Neural cell (in vitro differentiated cells): ENCODE data around the gene IPO13. TPM values are rescaled to one million over a fixed set of nuclear protein-coding genes. Genes with fewer than 3 reads are reported as not detected.
A peak's percentile ranks its signal among the peaks of the same experiment; 100 is the strongest.

ENCODE experiments used
- H2AFZ ChIP-seq: fragments of 200-600, 300-800 bp; sonication (generic), shearing (Covaris generic); 2 replicates; pipeline ENCODE4 v1.6.0; 2014; ENCODE audit warnings: low read depth, mild to moderate bottlenecking, antibody characterized with exemption, low read length, moderate library complexity
- H3F3A ChIP-seq: fragments of 200-600 bp; shearing (Covaris generic); 2 replicates; pipeline ENCODE4 v1.6.1; 2016; ENCODE audit warnings: mild to moderate bottlenecking, moderate library complexity, mixed read lengths, antibody characterized with exemption, low read length; ENCODE audit not compliant: insufficient read depth, poor library complexity, severe bottlenecking
- H3K27ac ChIP-seq: fragments of 200-600, 300-800 bp; sonication (generic), shearing (Covaris generic); 2 replicates; pipeline ENCODE4 v1.5.1; 2014; ENCODE audit warnings: mild to moderate bottlenecking, low read length, moderate library complexity
- H3K27me3 ChIP-seq: fragments of 300-800, 200-600 bp; sonication (generic), shearing (Covaris generic); 2 replicates; pipeline ENCODE4 v1.6.0; 2014; ENCODE audit warnings: mild to moderate bottlenecking, low read depth, low read length, moderate library complexity; ENCODE audit not compliant: insufficient read depth
- H3K36me3 ChIP-seq: fragments of 300-800, 200-600 bp; sonication (generic), shearing (Covaris generic); 2 replicates; pipeline ENCODE4 v1.5.1; 2014; ENCODE audit warnings: mild to moderate bottlenecking, antibody characterized with exemption, low read length, moderate library complexity; ENCODE audit not compliant: insufficient read depth
- H3K4me2 ChIP-seq: fragments of 300-800, 200-600 bp; sonication (generic), shearing (Covaris generic); 2 replicates; pipeline ENCODE4 v1.6.0; 2014; ENCODE audit warnings: mild to moderate bottlenecking, low read length
- H3K4me3 ChIP-seq: fragments of 300-800, 200-600 bp; sonication (generic), shearing (Covaris generic); 2 replicates; pipeline ENCODE4 v1.5.1; 2014; ENCODE audit warnings: mild to moderate bottlenecking, low read length, moderate library complexity
- H3K79me2 ChIP-seq: fragments of 200-600 bp; shearing (Covaris generic); replicated peaks from 2 replicates; pipeline ENCODE4 v1.6.0; 2014; ENCODE audit warnings: mild to moderate bottlenecking, low read length, moderate library complexity; ENCODE audit not compliant: insufficient read depth
- H3K9ac ChIP-seq: fragments of 300-800, 200-600 bp; sonication (generic), shearing (Covaris generic); 2 replicates; pipeline ENCODE4 v1.6.1; 2016; ENCODE audit warnings: mild to moderate bottlenecking, low read length, mixed read lengths
- H3K9me2 ChIP-seq: fragments of 200-600 bp; shearing (Covaris generic); 2 replicates; pipeline ENCODE4 v1.6.1; 2016; ENCODE audit warnings: mild to moderate bottlenecking, low read length, mixed read lengths; ENCODE audit not compliant: insufficient read depth
- H3K9me3 ChIP-seq: fragments of 200-600, 300-800 bp; sonication (generic), shearing (Covaris generic); 2 replicates; pipeline ENCODE4 v1.6.1; 2016; ENCODE audit warnings: mild to moderate bottlenecking, mixed run types, low read length, moderate library complexity, mixed read lengths
- H4K20me1 ChIP-seq: fragments of 200-600 bp; shearing (Covaris generic); 2 replicates; pipeline ENCODE4 v1.6.1; 2016; ENCODE audit warnings: mild to moderate bottlenecking, mixed run types; ENCODE audit not compliant: insufficient read depth
- CTCF ChIP-seq: fragments of 450-650 bp; IDR thresholded peaks from 2 replicates; pipeline ENCODE4 v1.5.1; 2014; ENCODE audit warnings: antibody characterized with exemption, mild to moderate bottlenecking, moderate library complexity; ENCODE audit not compliant: poor library complexity, severe bottlenecking
- EP300 ChIP-seq: fragments of 450-650 bp; conservative IDR thresholded peaks from 2 replicates; pipeline ENCODE4 v1.6.1; 2014; ENCODE audit warnings: antibody characterized with exemption, mild to moderate bottlenecking, moderate library complexity; ENCODE audit not compliant: poor library complexity, severe bottlenecking
- EZH2 ChIP-seq: fragments of 200-600, 300-800 bp; shearing (Covaris generic), sonication (generic); IDR thresholded peaks from 2 replicates; pipeline ENCODE4 v1.6.1; 2014; ENCODE audit warnings: antibody characterized with exemption, low read length, borderline replicate concordance, mild to moderate bottlenecking; ENCODE audit not compliant: insufficient read depth, poor library complexity, severe bottlenecking
- MXI1 ChIP-seq: fragments of 450-650 bp; conservative IDR thresholded peaks from 2 replicates; pipeline ENCODE4 v1.6.1; 2014; ENCODE audit warnings: antibody characterized with exemption, mild to moderate bottlenecking; ENCODE audit not compliant: poor library complexity, severe bottlenecking
- POLR2AphosphoS5 ChIP-seq: IDR thresholded peaks from 2 replicates; pipeline ENCODE4 v1.6.1; 2012
- RAD21 ChIP-seq: fragments of 450-650 bp; conservative IDR thresholded peaks from 2 replicates; pipeline ENCODE4 v1.6.1; 2014; ENCODE audit warnings: antibody characterized with exemption, mild to moderate bottlenecking, moderate library complexity
- REST ChIP-seq: IDR thresholded peaks from 2 replicates; pipeline ENCODE4 v1.6.1; 2012; ENCODE audit warnings: borderline replicate concordance
- SMC3 ChIP-seq: fragments of 450-650 bp; conservative IDR thresholded peaks from 2 replicates; pipeline ENCODE4 v1.6.1; 2014; ENCODE audit warnings: antibody characterized with exemption, mild to moderate bottlenecking, moderate library complexity; ENCODE audit not compliant: poor library complexity
- TAF1 ChIP-seq: IDR thresholded peaks from 2 replicates; pipeline ENCODE4 v1.6.1; 2012; ENCODE audit warnings: low read depth
- polyA plus RNA-seq: library from polyadenylated mRNA; depleted of rRNA; stranded (reverse); fragments of >200 nt; gene quantifications from 2 replicates; pipeline ENCODE4 v1.2.3, GENCODE V29; 2014

Gene IPO13
- polyA plus RNA-seq, 1 donor from 2014 or later: 29.8 TPM

- TF ChIP-seq EZH2 (no peak), REST (no peak), MXI1 (no peak), POLR2AphosphoS5 (no peak), TAF1 (no peak), SMC3 (no peak), CTCF (no peak)
- Histone ChIP-seq H3K27me3 (no peaks in the 10 kb centered on the region), H3K9me2 (no peaks in the 10 kb centered on the region), H4K20me1 (no peaks in the 10 kb centered on the region), H3K4me3 (no peak overlapping the region), H3K36me3 (no peaks in the 10 kb centered on the region), H3K9ac (peak overlapping the region; percentile 1), H3F3A (no peaks in the 10 kb centered on the region), H3K27ac (no peak overlapping the region), H3K9me3 (no peaks in the 10 kb centered on the region), H3K79me2 (no peaks in the 10 kb centered on the region), H2AFZ (no peak overlapping the region), H3K4me2 (no peak overlapping the region)
Observed at GRCh38 chr1:43995984-43996732, 49.4 kb downstream of the IPO13 start.

GRCh38 chr1:43996733-43997115 lies 50.0 kb downstream of the IPO13 start:
- Histone ChIP-seq H4K20me1 (no peaks in the 10 kb centered on the region), H3K36me3 (no peaks in the 10 kb centered on the region), H3K9me2 (no peaks in the 10 kb centered on the region), H3K9ac (peak overlapping the region; percentile 1), H3K79me2 (no peaks in the 10 kb centered on the region), H2AFZ (no peak overlapping the region), H3K4me3 (no peak overlapping the region), H3K9me3 (no peaks in the 10 kb centered on the region), H3K27me3 (no peaks in the 10 kb centered on the region), H3K4me2 (no peak overlapping the region), H3K27ac (no peak overlapping the region), H3F3A (no peaks in the 10 kb centered on the region)
- no peak for TF ChIP-seq POLR2AphosphoS5
- no peak for TF ChIP-seq EZH2
- TF ChIP-seq SMC3: no peak
- no peak for TF ChIP-seq RAD21
- no peak for TF ChIP-seq EP300
- TF ChIP-seq CTCF: no peak
- TF ChIP-seq TAF1: no peak
